ENCODE data around the gene ARRDC4. TPM values are rescaled to one million over a fixed set of nuclear protein-coding genes. Genes with fewer than 3 reads are reported as not detected.

ARRDC4 gene
- total RNA-seq, 2 donors from 2014 or later = 0.60 to 0.66 TPM

DNA sequence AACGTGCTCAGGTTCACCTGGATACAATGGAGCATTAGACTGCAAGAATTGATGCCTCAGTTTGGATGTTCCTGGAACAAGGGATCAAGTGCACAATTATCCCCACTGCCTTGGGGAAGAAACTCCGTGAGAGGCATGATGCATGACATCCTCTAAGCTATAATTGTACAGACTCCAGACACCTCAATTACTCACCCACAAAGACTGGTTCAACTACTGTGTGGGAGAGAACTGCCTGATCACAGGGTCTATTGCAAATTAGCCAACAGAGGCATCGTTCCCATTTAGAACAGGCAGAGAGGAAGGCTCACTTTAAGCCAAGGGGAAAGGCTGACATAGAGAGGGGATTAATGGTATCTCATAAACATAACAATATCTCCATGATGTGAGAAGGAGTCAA, 43.5 kb downstream of the ARRDC4 start:
- Mint-ChIP-seq H3K36me3 (no peaks in the 10 kb centered on the region), H3K9me3 (no peaks in the 10 kb centered on the region), H3K27ac (no peak overlapping the region)
- ATAC-seq (no peak), DNase-seq (ENCODE audit: low spot score in 2 of 2) (no peak)

DNA sequence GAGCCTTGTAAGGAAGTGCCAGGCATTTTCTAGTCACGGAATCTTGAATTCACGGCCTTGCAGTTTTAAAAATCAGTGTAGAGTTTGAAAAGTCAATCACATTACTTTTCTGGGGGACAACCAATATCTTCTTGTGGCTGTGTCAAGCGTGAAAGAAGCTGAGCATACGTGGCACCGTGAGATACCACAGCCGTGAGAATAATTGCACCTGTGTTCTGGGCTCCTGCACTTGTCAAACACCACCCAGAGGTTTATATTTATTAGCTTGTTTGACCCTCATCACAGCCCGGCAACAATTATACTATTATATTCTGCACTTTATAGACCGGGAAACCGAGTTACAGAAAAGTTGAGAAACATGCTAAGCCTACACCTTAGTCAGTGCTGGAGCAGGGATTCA, 45.2 kb downstream of the ARRDC4 start:
- Mint-ChIP-seq H3K27ac (no peak overlapping the region), H3K36me3 (no peaks in the 10 kb centered on the region), H3K9me3 (no peaks in the 10 kb centered on the region)
- no peak for ATAC-seq
- no peak for DNase-seq (ENCODE audit: low spot score in 2 of 2)

- no peaks in the 10 kb centered on the region for H3K36me3 Mint-ChIP-seq
- DNase-seq (ENCODE audit: low spot score in 2 of 2) = no peak
Measured at GRCh38 chr15:98009169-98009568, 48.7 kb downstream of the ARRDC4 start.

DNA sequence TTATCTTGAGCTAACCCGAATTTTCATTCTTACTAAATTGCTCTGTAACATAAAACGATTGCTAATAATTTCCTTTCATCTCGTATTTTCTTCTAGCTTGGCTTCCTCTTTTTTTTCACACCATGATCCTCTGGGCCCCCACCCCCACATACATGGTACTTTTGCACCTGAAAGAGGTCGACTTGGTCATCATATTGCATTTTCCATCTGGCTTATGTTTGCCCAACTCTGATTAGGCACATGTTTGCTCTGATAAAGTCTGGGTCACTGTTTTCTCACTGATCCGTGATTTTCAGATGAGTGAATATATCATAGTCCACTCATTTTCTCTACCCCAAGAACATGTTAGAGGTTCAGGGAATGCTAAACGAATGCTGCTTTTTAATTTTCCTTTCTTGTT, 49.5 kb downstream of the ARRDC4 start:
- ATAC-seq (no peak), DNase-seq (ENCODE audit: low spot score in 2 of 2) (no peak)
- no peaks in the 10 kb centered on the region for H3K36me3 Mint-ChIP-seq
- H3K27ac Mint-ChIP-seq = no peak overlapping the region
- H3K9me3 Mint-ChIP-seq = no peaks in the 10 kb centered on the region

More at GRCh38 chr15:98009169-98009568, 48.7 kb downstream of the ARRDC4 start:
- H3K27ac Mint-ChIP-seq = no peak overlapping the region
- H3K9me3 Mint-ChIP-seq = no peaks in the 10 kb centered on the region
- ATAC-seq = no peak

DNA sequence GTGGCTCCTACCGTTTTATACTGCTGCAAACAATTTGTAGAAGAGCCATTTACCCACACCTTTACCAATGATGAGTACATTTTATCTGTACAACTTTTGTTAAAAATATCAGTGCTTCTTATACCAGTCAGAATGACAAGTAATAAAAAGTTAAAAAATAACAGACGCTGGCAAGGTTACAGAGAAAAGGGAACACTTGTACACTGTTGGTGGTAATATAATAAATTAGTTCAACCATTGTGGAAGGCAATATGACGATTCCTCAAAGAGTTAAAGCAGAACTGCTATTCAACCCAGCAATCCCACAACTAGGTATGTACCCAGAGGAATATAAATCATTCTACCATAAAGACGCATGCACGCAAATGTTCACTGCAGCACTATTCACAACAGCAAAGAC, 51.9 kb downstream of the ARRDC4 start:
- no peak for ATAC-seq
- no peaks in the 10 kb centered on the region for H3K9me3 Mint-ChIP-seq
- H3K27ac Mint-ChIP-seq = no peak overlapping the region
- DNase-seq (ENCODE audit: low spot score in 2 of 2) = no peak
- no peaks in the 10 kb centered on the region for H3K36me3 Mint-ChIP-seq

GRCh38 chr15:98013631-98014030, 53.1 kb downstream of the ARRDC4 start:
- H3K36me3 Mint-ChIP-seq = no peaks in the 10 kb centered on the region
- ATAC-seq (no peak), DNase-seq (ENCODE audit: low spot score in 2 of 2) (no peak)
- H3K27ac Mint-ChIP-seq = no peak overlapping the region
- no peaks in the 10 kb centered on the region for H3K9me3 Mint-ChIP-seq

- no peaks in the 10 kb centered on the region for H3K36me3 Mint-ChIP-seq
- ATAC-seq (no peak), DNase-seq (ENCODE audit: low spot score in 2 of 2) (no peak)
- H3K9me3 Mint-ChIP-seq = no peaks in the 10 kb centered on the region
- H3K27ac Mint-ChIP-seq = no peak overlapping the region
Measured at GRCh38 chr15:98017150-98017964, 56.9 kb downstream of the ARRDC4 start.

GRCh38 chr15:98018761-98019351, 58.4 kb downstream of the ARRDC4 start:
- Mint-ChIP-seq H3K9me3 (peaks cover 0 to 5% of the 10 kb centered on the region in 2 donors), H3K36me3 (no peaks in the 10 kb centered on the region), H3K27ac (no peak overlapping the region)
- DNase-seq (ENCODE audit: low spot score in 2 of 2) (no peak), ATAC-seq (no peak)

Data from activated naive CD4-positive, alpha-beta T cell treated with anti-CD3 and anti-CD28 coated beads, Interleukin-2, amount 50 U/mL, for 72 hours (primary cell).